RPMI8226 (cell line): ENCODE results near the gene RYR3.

Source experiments
- DNase-seq: peaks from one replicate; pipeline ENCODE4 v3.0.0-alpha.2; 2015

Gene RYR3

DNA sequence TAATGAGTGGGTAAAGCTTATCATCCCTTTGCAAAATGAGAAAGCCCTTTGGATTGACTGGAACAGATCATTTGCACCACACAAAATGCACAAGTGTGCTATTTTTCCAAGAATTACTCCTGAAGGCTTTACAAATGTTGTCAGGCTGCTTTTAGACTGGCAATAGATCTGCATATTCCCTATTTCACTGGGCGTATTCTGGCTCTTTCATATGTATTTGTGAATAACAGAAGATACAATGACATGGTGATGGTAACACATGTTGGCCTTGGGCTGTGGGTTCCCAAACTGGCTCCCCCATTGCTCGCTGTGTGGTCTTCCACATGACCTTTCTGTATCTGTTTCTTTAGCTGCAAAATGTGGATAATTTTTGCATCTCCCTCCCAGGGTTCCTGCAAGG lies 354.2 kb downstream of the RYR3 start:
- no peak for DNase-seq

DNA sequence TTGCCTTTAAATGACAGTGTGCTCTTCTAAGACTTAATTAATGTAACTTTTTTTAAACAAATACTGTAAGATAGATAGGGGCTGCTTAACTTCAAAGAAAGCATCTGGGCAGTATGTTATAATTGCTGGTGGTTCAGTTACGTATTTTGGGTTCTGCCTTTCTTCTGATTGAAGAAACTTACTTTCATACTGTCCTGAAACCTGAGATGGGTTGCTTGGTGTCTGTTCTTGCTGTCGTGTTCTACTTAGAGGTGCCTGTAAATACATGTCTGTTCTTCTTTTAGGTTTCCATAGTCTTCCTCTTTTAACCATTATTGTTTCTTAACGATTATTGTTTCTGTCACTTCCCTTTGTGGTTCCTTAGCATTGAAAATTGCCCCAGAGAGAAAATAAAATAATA lies 359.8 kb downstream of the RYR3 start:
- no peak for DNase-seq

DNA sequence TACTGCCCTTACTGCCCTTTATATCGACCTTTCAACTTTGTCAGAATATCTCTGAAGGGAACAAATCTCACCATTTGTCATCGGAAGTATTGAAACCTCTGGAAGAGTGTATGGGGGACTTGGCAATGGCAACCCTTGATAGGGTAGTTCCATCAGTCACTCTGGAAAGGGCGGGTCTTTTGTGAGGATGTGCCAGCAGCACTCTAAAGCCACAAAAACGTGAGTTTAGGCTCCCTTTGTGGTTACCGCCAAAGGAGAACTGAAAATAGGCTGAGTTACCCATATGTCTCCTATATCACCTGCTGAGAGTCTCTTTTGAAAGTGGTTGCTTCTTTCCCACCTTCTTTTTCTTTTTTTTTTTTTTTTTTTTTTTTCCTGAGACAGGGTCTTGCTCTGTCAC lies 360.7 kb downstream of the RYR3 start:
- peak; percentile 75 for DNase-seq

GRCh38 chr15:33675246-33675645 lies 364.5 kb downstream of the RYR3 start:
- peak; percentile 43 for DNase-seq

DNA sequence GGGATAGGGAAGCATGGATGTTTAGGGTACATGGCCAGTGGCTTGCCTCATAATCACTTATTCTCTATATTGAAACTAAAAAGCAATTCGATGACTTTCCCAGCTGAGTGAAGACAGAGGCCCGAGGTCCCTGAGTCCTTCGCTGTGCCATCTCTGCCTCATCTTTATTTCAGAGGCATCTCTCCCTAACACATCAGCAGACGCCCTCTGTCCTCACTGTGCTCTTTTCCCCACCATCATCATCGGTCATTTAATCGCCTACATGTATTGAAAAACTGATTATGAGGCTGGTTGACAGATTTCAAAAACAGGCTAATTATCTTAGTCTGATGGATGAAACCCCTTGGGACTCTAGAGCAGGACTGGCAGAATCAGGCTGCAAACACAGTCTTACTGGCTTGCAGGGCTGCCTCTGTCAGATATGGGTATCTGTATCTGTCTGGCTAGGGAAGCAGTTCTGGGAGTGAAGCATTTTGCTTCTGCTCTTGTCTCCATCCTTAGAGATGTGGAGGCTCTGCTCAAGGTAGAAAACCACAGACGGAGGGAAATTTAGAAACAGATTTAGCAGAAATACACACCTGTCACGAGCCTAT lies 366.6 kb downstream of the RYR3 start:
- DNase-seq, result no peak

DNA sequence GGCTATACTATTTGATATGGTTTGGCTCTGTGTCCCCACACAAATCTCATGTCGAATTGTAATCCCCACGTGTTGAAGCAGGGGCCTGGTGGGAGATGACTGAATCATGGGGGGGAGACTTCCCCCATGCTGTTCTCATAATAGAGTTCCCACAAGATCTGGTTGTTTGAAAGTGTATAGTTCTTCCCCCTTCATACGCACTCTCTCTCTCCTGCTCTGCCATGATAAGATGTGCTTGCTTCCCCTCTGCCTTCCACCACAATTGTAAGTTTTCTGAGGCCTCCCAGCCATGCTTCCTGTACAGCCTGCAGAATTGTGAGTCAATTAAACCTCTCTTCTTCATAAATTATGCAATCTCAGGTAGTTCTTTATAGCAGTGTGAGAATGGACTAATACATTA lies 367.4 kb downstream of the RYR3 start:
- DNase-seq, result no peak

DNA sequence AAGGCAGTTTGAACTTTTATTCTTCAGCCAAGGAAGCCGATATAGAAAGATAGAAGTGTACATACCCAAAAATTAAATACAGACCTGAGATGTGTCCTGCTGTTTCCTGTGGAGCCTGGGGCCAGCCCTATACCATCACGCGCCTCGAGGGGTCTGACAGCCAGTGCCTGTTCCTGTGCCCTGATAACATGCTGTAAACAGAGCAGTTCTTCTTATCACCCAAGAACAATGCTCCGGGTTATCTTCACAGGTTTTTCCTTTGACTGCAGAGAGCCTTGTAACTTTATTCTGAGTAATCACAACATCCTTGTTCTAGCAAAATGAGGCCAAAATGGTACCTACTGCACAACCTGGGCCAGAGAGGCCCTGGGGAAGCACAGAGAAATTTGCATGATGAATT lies 367.8 kb downstream of the RYR3 start:
- no peak for DNase-seq

DNA sequence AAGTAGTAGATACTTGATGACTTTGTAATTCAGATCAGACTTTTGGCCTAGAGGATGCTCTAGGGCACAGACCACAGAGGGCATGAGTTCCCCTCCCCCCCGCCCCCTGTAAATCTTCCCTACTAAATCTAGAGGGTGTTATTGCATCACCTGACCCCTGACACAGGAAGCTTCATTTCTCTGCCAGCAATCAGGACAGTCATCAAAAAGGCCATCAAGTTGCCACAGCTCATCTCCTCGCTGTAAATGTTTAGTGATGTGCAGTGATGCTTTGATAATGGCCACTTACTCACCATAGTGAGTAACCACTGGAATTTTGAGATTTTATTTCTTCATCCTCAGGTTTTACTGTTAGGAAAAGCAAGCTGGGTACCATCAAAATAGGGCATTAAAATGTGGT lies 368.3 kb downstream of the RYR3 start:
- DNase-seq, result no peak

DNA sequence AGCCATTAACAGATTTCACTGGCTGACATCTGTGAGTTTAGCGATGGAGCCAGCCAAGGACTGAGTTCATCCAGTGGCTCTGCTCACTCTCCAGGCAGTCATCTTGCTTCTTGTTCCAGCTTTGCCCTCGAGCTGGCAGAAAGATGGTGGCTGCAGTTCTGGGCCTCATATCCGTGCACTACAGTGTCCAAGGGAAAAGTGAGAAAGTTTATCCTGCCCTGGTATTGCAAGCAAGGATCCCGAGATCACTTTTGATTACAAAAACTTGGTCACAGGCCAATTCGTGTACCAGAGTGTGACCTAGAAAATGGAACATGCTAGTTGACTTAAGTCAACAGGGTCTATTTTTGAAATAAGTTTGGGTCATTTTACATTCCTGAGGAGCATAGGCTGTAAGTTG lies 369.6 kb downstream of the RYR3 start:
- DNase-seq, result no peak

- no peak for DNase-seq
Observed at GRCh38 chr15:33693166-33693800, 382.5 kb downstream of the RYR3 start.

- no peak for DNase-seq
Observed at GRCh38 chr15:33698126-33698525, 387.4 kb downstream of the RYR3 start.

DNA sequence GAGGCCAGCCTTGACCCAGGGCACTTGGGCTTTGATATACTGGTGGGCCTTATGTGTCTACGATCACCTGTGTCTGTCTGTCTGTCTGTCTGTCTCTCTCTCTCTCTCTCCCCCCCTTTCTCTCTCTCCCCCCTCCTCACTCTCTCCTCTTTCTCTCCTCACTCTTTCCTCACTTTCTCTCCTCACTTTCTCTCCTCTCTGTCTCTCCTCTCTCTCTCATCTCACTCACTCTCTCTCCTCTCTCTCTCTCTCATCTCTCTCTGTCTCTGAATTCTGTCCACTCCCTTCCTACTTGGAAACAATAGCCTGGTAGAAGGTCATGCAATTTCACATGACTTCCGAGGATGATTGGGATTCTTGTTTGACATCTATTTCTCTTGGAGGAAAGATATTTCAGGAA lies 388.4 kb downstream of the RYR3 start:
- DNase-seq, result no peak

DNA sequence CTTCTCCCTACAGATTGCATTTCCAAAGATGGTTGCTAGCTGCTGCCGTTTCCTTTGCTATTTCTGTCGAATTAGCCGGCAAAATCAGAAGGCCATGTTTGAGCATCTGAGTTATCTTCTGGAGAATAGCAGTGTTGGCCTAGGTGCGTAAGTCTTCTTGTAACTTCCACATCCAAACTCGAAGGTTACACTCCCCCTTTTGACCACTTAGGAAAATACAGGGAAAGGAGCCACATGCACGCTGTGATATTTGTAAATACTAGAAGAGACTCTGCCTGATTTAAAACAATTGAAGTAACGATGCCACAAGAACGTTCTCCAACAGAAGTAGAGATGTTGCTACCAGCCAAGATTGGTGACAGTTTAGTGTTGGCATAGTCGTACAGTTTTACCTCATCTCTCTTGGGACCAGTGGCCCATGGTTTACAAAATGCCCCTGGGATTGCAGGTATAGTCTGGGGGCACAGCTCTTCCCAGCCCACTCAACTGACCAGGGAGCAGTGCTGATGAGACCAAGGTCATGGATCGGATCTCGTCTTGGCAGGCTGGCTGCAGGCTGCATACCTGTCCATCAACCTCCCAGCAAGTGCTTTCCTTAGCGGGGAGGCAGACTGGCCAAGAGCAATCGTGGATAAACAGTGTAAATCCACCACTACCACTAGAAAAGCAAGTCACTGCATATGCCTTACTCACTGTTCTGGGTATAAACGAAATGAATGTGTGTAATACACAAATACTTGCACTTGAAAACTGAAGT lies 389.1 kb downstream of the RYR3 start:
- no peak for DNase-seq

GRCh38 chr15:33700695-33701303 lies 390.0 kb downstream of the RYR3 start:
- DNase-seq, result peak; percentile 65

DNA sequence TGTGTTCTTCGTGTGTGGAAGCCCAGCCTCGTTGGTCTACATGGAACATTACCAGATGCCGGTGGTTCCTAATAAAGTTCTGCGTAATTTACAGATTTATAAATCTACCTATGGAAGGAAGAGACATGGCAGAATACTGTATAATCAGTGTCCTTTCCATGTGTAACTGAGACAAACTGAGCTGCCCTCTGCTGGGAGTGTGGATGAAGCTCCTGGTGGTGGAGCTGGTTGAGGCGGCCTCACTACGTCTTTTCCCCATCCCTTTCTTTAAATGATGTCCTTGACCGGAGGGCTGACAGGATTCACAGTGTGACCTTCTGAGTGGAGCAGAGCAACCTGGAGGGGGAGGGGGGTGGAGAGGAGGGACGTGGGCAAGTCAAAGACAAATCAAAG lies 390.5 kb downstream of the RYR3 start:
- DNase-seq, result no peak

DNA sequence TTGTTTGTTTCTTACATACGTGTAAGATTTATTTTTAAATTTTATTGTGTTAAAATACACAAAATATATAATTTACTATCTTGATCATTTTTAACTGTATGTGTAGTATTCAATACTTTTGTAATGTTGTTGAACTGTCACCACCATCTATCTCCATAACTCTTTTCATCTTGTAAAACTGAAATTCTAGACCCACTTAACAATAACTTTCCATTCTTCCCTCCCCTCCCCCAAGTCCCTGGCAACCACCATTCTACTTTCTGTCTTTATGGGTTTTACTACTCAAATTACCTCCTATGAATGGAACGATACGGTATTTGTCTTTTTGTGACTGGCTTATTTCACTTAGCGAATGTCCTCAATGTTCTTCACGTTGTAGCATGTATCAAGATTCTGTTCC lies 395.4 kb downstream of the RYR3 start:
- no peak for DNase-seq

DNA sequence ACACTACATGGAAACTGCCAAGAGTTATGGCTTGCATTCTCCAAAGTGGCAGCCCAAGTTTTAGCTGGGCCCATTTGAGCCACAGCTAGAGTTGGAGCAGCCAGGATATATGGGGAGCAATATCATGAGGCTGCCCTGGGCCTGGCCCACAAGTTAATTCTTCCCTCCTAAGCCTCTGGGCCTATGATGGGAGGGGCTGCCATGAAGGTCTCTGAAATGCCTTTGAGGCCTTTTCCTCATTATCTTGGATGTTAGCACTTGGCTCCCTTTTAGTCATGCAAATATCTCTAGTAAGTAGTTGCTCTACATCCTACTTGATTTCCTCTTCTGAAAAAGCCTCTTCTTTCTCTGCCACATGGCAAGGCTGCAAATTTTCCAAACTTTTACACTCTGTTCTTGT lies 400.0 kb downstream of the RYR3 start:
- DNase-seq, result no peak

DNA sequence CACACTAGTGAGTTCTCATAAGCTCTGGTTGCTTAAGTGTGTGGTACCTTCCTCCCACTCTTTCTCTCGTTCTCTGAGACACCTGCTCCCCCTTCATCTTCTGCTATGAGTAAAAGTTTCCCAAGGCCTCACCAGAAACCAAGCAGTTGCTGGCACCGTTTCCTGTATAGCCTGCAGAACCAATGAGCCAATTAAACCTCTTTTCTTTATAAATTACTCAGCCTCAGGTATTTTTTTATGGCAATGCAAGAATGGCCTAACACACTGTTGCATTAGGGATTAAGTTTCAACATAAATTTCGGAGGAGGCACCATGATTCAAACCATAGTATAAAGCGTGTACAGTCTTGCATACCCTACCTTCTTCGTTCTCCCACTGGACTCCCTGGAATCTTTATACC lies 405.3 kb downstream of the RYR3 start:
- DNase-seq, result no peak

- DNase-seq, result no peak
Observed at GRCh38 chr15:33720952-33721351, 410.2 kb downstream of the RYR3 start.

- no peak for DNase-seq
Observed at GRCh38 chr15:33722005-33722672, 411.4 kb downstream of the RYR3 start.

GRCh38 chr15:33722673-33723015 lies 411.9 kb downstream of the RYR3 start:
- no peak for DNase-seq

DNA sequence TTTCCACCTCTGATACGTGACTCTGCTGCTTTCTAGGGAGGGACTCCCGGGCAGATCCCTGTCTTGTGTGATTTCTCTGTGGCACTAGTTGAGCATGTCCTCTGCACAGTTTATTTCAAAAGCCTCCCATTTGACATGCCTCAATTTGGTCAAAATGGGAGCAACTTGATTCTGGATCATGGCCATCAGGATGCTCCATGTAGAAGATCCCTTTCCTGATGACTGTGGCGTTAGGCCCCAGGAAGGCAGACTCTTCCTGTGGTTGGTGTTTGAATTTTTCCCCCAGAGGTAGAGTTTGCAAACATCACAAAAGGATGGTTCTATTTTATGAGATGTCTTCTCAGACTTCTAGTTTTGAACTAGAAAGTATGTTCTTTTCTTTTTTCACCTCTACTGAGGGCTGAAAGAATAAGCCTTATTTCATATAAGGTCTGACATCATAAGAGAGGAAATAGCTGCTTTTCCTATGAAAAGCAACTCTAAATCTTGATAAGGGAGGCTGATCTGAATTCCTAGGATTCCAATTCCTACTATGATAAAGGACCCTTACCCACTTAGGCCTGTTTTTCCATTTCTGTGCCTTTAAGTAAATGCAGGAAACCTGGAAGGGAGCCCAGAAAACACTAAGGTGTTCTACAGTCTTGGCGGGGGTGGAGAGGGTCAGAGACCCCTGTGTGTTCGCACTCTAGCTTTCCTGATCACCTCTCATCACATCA lies 413.7 kb downstream of the RYR3 start:
- no peak for DNase-seq

GRCh38 chr15:33729653-33730052 lies 418.9 kb downstream of the RYR3 start:
- DNase-seq, result peak; percentile 13
